HepG2 (cell line): ENCODE results near the gene GPS1. TPM values are rescaled to one million over a fixed set of nuclear protein-coding genes. Genes with fewer than 3 reads are reported as not detected.

Experiments
- ARNT2 ChIP-seq: sonication (generic); formaldehyde crosslinking; IDR thresholded peaks from 2 replicates; pipeline ENCODE4 v1.8.0; 2022; ENCODE audit warnings: mild to moderate bottlenecking, low read depth, missing genetic modification reagents, moderate library complexity
- GABPA ChIP-seq, 2 experiments: IDR thresholded peaks; 2 replicates each; pipeline ENCODE4 v1.6.1; 2011 to 2016; ENCODE audit warnings: low read depth in 2 of 2, low read length in 1 of 2, missing biosample characterization in 1 of 2, missing genetic modification characterization in 1 of 2
- GLI4 ChIP-seq: sonication (generic); formaldehyde crosslinking; IDR thresholded peaks from 2 replicates; pipeline ENCODE4 v1.5.1; 2020; ENCODE audit warnings: missing genetic modification reagents, mild to moderate bottlenecking, moderate library complexity, borderline replicate concordance
- HNRNPL ChIP-seq: fragments of 200-400 bp; formaldehyde crosslinking; IDR thresholded peaks from 2 replicates; pipeline ENCODE4 v1.6.1; 2017; ENCODE audit warnings: mild to moderate bottlenecking, low read depth, low read length
- HNRNPUL1 ChIP-seq: fragments of 200-400 bp; formaldehyde crosslinking; IDR thresholded peaks from 2 replicates; pipeline ENCODE4 v1.6.1; 2017; ENCODE audit warnings: low read depth, mild to moderate bottlenecking, low read length, moderate library complexity
- KAT7 ChIP-seq: IDR thresholded peaks from 2 replicates; pipeline ENCODE4 v1.6.1; 2018; ENCODE audit warnings: borderline replicate concordance, missing compliant biosample characterization
- MAF1 ChIP-seq: sonication (generic); formaldehyde crosslinking; IDR thresholded peaks from 2 replicates; pipeline ENCODE4 v1.5.0; 2020; ENCODE audit warnings: missing genetic modification reagents, borderline replicate concordance
- MXI1 ChIP-seq: IDR thresholded peaks from 3 replicates; pipeline ENCODE4 v1.6.1; 2012; ENCODE audit warnings: low read depth, low read length, inconsistent platforms, borderline replicate concordance
- MYNN ChIP-seq: sonication (generic); formaldehyde crosslinking; IDR thresholded peaks from 2 replicates; pipeline ENCODE4 v1.4.0; 2020; ENCODE audit warnings: mild to moderate bottlenecking, low read depth, missing genetic modification reagents
- NBN ChIP-seq: fragments of 450-650 bp; conservative IDR thresholded peaks from 2 replicates; pipeline ENCODE4 v1.6.1; 2017
- NFIB ChIP-seq: sonication (generic); formaldehyde crosslinking; IDR thresholded peaks from 2 replicates; pipeline ENCODE4 v1.9.0; 2021; ENCODE audit warnings: missing genetic modification reagents, mild to moderate bottlenecking, borderline replicate concordance
- PCBP1 ChIP-seq: fragments of 200-400 bp; formaldehyde crosslinking; IDR thresholded peaks from 2 replicates; pipeline ENCODE4 v1.6.1; 2017; ENCODE audit warnings: mild to moderate bottlenecking, low read depth, low read length, borderline replicate concordance
- SOX6 ChIP-seq, 2 experiments: fragments of 450-650 bp in 1 of 2; sonication (generic) in 1 of 2; formaldehyde crosslinking in 1 of 2; IDR thresholded peaks; 2 replicates each; pipeline versions ENCODE4 v1.4.0 to v1.6.1; 2017 to 2020; ENCODE audit warnings: antibody characterized with exemption in 1 of 2, mild to moderate bottlenecking in 1 of 2, missing genetic modification reagents in 1 of 2
- TBX2 ChIP-seq: sonication (generic); formaldehyde crosslinking; IDR thresholded peaks from 2 replicates; pipeline ENCODE4 v1.5.0; 2020; ENCODE audit warnings: missing genetic modification reagents, mild to moderate bottlenecking, borderline replicate concordance
- TRIM22 ChIP-seq: fragments of 450-650 bp; IDR thresholded peaks from 2 replicates; pipeline ENCODE4 v1.6.1; 2017
- ZBTB25 ChIP-seq: IDR thresholded peaks from 2 replicates; pipeline ENCODE4 v1.6.1; 2018; ENCODE audit warnings: missing genetic modification reagents
- ZBTB7B ChIP-seq: sonication (generic); formaldehyde crosslinking; IDR thresholded peaks from 2 replicates; pipeline ENCODE4 v1.4.0; 2020; ENCODE audit warnings: missing genetic modification reagents
- ZNF230 ChIP-seq: sonication (generic); formaldehyde crosslinking; IDR thresholded peaks from 2 replicates; pipeline ENCODE4 v1.4.0; 2020; ENCODE audit warnings: mild to moderate bottlenecking, missing genetic modification reagents
- ZNF263 ChIP-seq: sonication (generic); formaldehyde crosslinking; IDR thresholded peaks from 2 replicates; pipeline ENCODE4 v1.4.0; 2020; ENCODE audit warnings: missing genetic modification reagents
- ZNF616 ChIP-seq: sonication (generic); formaldehyde crosslinking; IDR thresholded peaks from 2 replicates; pipeline ENCODE4 v1.5.0; 2020; ENCODE audit warnings: low read depth, mild to moderate bottlenecking, missing genetic modification reagents
- ZNF772 ChIP-seq: sonication (generic); formaldehyde crosslinking; IDR thresholded peaks from 2 replicates; pipeline ENCODE4 v1.5.0; 2020; ENCODE audit warnings: mild to moderate bottlenecking, missing genetic modification reagents
- ZNF883 ChIP-seq: sonication (generic); formaldehyde crosslinking; IDR thresholded peaks from 2 replicates; pipeline ENCODE4 v1.5.1; 2020; ENCODE audit warnings: mild to moderate bottlenecking, missing genetic modification reagents; ENCODE audit errors: not compliant biosample characterization
- polyA plus RNA-seq, 8 experiments: library from polyadenylated mRNA; depleted of rRNA in 3 of 8; stranded (reverse) in 7 of 8; unstranded in 1 of 8; fragments of >200 nt; fragmentation: Illumina TruSeq in 4 of 8; extraction: Trizol in 4 of 8; gene quantifications; 2 replicates each; pipeline versions ENCODE4 v1.2.1 to v1.2.3, GENCODE V29; 2011 to 2016; ENCODE audit warnings: low read depth in 4 of 8, missing spikeins in 1 of 8, mixed read lengths in 1 of 8; ENCODE audit not compliant: insufficient read depth in 1 of 8
- total RNA-seq, 5 experiments: library from RNA; depleted of rRNA; stranded (reverse); fragments of >200 nt; fragmentation: Illumina TruSeq; extraction: Trizol; gene quantifications; 2 replicates each; pipeline ENCODE4 v1.2.3, GENCODE V29; 2016; ENCODE audit warnings: low read depth in 1 of 5
- TF ChIP-seq, protein P1 (sequence below), 2 experiments: sonication (generic) in 1 of 2; formaldehyde crosslinking in 1 of 2; IDR thresholded peaks; 2 replicates each; pipeline versions ENCODE4 v1.5.1 to v1.6.1; 2011 to 2020; ENCODE audit warnings: borderline replicate concordance in 1 of 2, low read depth in 1 of 2, low read length in 1 of 2, mild to moderate bottlenecking in 1 of 2, missing genetic modification reagents in 1 of 2, moderate library complexity in 1 of 2

GPS1 gene
- total and polyA plus RNA-seq, 2 of the 13 experiments (the other 11 are each of a cell fraction or from before 2014, with no cell fraction given): 124 to 128 TPM

DNA sequence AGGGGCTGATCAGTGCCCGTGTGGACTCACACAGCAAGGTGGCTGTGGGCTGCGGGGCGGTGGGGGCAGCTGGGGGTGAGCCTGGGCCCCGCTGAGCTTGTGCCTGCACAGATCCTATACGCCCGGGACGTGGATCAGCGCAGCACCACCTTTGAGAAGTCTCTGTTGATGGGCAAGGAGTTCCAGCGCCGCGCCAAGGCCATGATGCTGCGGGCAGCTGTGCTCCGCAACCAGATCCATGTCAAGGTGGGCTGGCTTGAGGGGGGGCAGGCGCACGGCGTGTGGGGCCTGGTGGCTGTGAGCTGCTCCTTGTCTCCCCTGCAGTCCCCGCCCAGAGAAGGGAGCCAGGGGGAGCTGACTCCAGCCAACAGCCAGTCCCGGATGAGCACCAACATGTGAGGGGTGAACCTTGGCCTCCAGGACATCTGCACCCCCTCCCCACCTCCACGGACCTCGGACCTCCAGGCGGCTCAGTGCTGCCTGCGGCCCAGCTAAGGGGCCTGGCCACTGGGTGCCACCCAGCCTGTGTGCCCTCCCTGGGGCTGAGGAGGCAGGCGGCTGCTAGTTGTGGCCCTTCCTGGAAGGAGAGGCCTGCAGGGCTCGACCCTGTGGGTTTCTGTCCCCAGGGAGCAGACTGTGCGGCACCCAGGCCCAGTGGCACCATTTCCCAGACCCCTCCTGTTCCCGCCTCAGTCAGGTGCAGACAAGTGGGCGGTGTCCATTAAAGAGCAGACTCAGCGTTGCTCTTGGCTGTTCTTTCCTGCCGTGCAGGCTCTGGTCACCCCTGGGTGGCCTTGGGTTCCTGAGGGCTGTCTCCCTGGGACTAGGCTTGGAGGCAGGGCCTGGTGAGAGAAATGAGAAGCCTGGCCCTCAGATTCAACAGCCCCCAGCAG is 5.3 kb downstream of the GPS1 start (continued):
- no peak for TF ChIP-seq NFIB
- no peak for TF ChIP-seq HNRNPUL1
- TF ChIP-seq ARNT2: no peak
- TF ChIP-seq SOX6 (IDR thresholded peaks at IDR 0.05): no peak
- 0 out of 2 replicates have a peak, but pooled peaks have one; percentile 55 for TF ChIP-seq SOX6 (CRISPR knock-in tag; IDR thresholded peaks at IDR 0.05)
- peak; percentile 90 for TF ChIP-seq ZBTB7B (CRISPR knock-in tag)
- no peak for TF ChIP-seq MAF1 (CRISPR knock-in tag)
- TF ChIP-seq GABPA (IDR thresholded peaks at IDR 0.05; ENCODE audit: low read depth, low read length): no peak
- TF ChIP-seq GABPA (CRISPR knock-in tag; IDR thresholded peaks at IDR 0.05; ENCODE audit: low read depth): peak; percentile 34; the same call in 1 of the 2 replicates
- no peak for TF ChIP-seq GLI4
- 0 out of 2 replicates have a peak, but pooled peaks have one; percentile 10 for TF ChIP-seq ZNF263 (CRISPR knock-in tag)
- no peak for TF ChIP-seq TRIM22
- no peak for TF ChIP-seq NBN
- no peak; the same call in 1 of the 2 replicates for TF ChIP-seq ZBTB25 (CRISPR knock-in tag)
- TF ChIP-seq ZNF883: no peak
- no peak for TF ChIP-seq MYNN (CRISPR knock-in tag)
- TF ChIP-seq HNRNPL: peak; percentile 99
- peak; percentile 82; the same call in 1 of the 3 replicates for TF ChIP-seq MXI1
- peak; percentile 24; the same call in 1 of the 2 replicates for TF ChIP-seq ZNF230 (CRISPR knock-in tag)
- TF ChIP-seq, protein P1, sequence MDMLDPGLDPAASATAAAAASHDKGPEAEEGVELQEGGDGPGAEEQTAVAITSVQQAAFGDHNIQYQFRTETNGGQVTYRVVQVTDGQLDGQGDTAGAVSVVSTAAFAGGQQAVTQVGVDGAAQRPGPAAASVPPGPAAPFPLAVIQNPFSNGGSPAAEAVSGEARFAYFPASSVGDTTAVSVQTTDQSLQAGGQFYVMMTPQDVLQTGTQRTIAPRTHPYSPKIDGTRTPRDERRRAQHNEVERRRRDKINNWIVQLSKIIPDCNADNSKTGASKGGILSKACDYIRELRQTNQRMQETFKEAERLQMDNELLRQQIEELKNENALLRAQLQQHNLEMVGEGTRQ (IDR thresholded peaks at IDR 0.05; ENCODE audit: low read depth, low read length): no peak
- TF ChIP-seq, protein P1 (CRISPR knock-in tag; IDR thresholded peaks at IDR 0.05; ENCODE audit: borderline replicate concordance): no peak; the same call in 1 of the 2 replicates
- peak; percentile 92 for TF ChIP-seq ZNF772 (CRISPR knock-in tag)
- no peak; the same call in 1 of the 2 replicates for TF ChIP-seq ZNF616 (CRISPR knock-in tag)
- peak; percentile 89 for TF ChIP-seq TBX2 (CRISPR knock-in tag)
- TF ChIP-seq KAT7: peak; percentile 71
- 0 out of 2 replicates have a peak, but pooled peaks have one; percentile 33 for TF ChIP-seq PCBP1
